Hepatocyte (in vitro differentiated cells): Measurements from ENCODE around the gene CRHR2.

Experiments
- EZH2 ChIP-seq: fragments of 200-600 bp; sonication (generic); IDR thresholded peaks from 2 replicates; pipeline ENCODE4 v1.6.1; 2016; ENCODE audit warnings: antibody characterized with exemption, mild to moderate bottlenecking, borderline replicate concordance
- TF ChIP-seq, protein P1 (sequence below): fragments of 200-600 bp; sonication (generic); IDR thresholded peaks from 2 replicates; pipeline ENCODE4 v1.5.1; 2016; ENCODE audit warnings: antibody characterized with exemption, mild to moderate bottlenecking; ENCODE audit not compliant: poor library complexity

DNA sequence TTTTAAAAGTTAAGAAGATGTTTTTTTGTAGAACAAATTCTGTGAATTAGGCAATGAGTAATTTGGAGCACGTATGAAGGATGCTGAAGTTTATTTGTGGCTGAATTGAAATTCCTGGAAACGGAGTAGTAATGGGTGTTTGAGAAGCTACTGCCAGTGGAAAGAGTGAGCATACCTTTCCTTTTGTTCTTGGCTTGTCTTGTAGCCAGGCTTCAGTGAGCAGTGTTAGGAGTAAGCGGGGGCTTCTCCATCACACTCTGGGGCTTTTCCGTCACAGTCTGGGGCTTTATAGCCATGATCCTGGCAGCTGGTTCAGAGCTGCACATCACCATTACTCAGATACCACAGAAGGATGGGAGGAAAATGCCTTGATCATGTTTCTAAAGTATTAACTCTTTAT, 55.2 kb downstream of the CRHR2 start:
- TF ChIP-seq, protein P1, sequence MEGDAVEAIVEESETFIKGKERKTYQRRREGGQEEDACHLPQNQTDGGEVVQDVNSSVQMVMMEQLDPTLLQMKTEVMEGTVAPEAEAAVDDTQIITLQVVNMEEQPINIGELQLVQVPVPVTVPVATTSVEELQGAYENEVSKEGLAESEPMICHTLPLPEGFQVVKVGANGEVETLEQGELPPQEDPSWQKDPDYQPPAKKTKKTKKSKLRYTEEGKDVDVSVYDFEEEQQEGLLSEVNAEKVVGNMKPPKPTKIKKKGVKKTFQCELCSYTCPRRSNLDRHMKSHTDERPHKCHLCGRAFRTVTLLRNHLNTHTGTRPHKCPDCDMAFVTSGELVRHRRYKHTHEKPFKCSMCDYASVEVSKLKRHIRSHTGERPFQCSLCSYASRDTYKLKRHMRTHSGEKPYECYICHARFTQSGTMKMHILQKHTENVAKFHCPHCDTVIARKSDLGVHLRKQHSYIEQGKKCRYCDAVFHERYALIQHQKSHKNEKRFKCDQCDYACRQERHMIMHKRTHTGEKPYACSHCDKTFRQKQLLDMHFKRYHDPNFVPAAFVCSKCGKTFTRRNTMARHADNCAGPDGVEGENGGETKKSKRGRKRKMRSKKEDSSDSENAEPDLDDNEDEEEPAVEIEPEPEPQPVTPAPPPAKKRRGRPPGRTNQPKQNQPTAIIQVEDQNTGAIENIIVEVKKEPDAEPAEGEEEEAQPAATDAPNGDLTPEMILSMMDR, result no peak
- no peak for TF ChIP-seq EZH2
